Lower leg skin (tissue), 4 donors: ENCODE results near the gene VDR. TPM values are rescaled to one million over a fixed set of nuclear protein-coding genes. Genes with fewer than 3 reads are reported as not detected.
"Not testable (repeated sequence)": the region's sequence is repeated elsewhere in the genome, so short reads cannot be mapped to it uniquely, and the experiment has no call there.

Experiments used
- DNase-seq, 2 donors: peaks; one replicate each; pipeline ENCODE4 v3.0.0-alpha.2; 2019; ENCODE audit warnings: low spot score in 2 of 2
- H3K4me3 ChIP-seq: fragments of 200-600 bp; sonication (generic); 2 replicates; pipeline ENCODE4 v1.5.1; 2017; ENCODE audit warnings: mild to moderate bottlenecking, low read depth; ENCODE audit not compliant: poor library complexity, severe bottlenecking
- CTCF ChIP-seq, 3 donors: fragments of 450-650 bp; IDR thresholded peaks; one replicate each; pipeline ENCODE4 v1.5.1; 2016; ENCODE audit warnings: antibody characterized with exemption in 3 of 3, mild to moderate bottlenecking in 3 of 3, moderate library complexity in 2 of 3
- POLR2A ChIP-seq, 2 donors: fragments of 450-650 bp; IDR thresholded peaks; one replicate each; pipeline ENCODE4 v1.6.1; 2016 to 2017; ENCODE audit warnings: antibody characterized with exemption in 2 of 2, mild to moderate bottlenecking in 1 of 2, moderate library complexity in 1 of 2
- WGBS, 2 donors: methylation state at CpG; one replicate each; pipeline ENCODE4 v1.1.5; 2018; 5-methylcytosine and 5-hydroxymethylcytosine counted together
- intact Hi-C: fragments of 100-400 bp; cut with DNase I; formaldehyde crosslinking; loops from one replicate; pipeline ENCODE4 v1.15.0; 2023; ENCODE audit warnings: low total_unique reads
- total RNA-seq, 4 donors: library from RNA; depleted of rRNA; stranded (reverse); fragments of >200 nt; gene quantifications; one replicate each; pipeline ENCODE4 v1.1.0, GENCODE V29; 2016

VDR gene
- total RNA-seq, 4 donors from 2014 or later, result 35.9 to 58.1 (median 39.4) TPM

GRCh38 chr12:47812797-47813510 lies 91.8 kb downstream of the VDR start:
- intact Hi-C loops, result no loop called here
- peak overlapping the region; percentile 6 for H3K4me3 ChIP-seq
- TF ChIP-seq CTCF (IDR thresholded peaks at IDR 0.05) (no peak), POLR2A (IDR thresholded peaks at IDR 0.05) (no peak)
- peak; percentile 88 to 97 for DNase-seq
- 0 to 2% methylated on average over 22 to 32 of the region's 37 CpGs for WGBS, 2 donors

GRCh38 chr12:47811581-47812484 lies 93.0 kb downstream of the VDR start:
- TF ChIP-seq POLR2A (IDR thresholded peaks at IDR 0.05), result no peak
- TF ChIP-seq CTCF (IDR thresholded peaks at IDR 0.05), result no peak
- 13 to 16% methylated on average over 14 of the region's 14 CpGs for WGBS, 2 donors
- no peak overlapping the region for H3K4me3 ChIP-seq
- DNase-seq, result peak; percentile 78 to 94
- intact Hi-C loops, result no loop called here

- DNase-seq, result no peak
- no peak overlapping the region for H3K4me3 ChIP-seq
- intact Hi-C loops, result no loop called here
- WGBS, 2 donors, result 55 to 56% methylated on average over 2 of the region's 2 CpGs
- TF ChIP-seq POLR2A (IDR thresholded peaks at IDR 0.05), result no peak
- TF ChIP-seq CTCF (IDR thresholded peaks at IDR 0.05), result no peak
These were observed 93.8 kb downstream of the VDR start for GRCh38 chr12:47811072-47811396.

- intact Hi-C loops, DNase-seq, H3K4me3 ChIP-seq: not testable (repeated sequence)
- WGBS, 2 donors, result 74 to 75% methylated on average over 9 of the region's 9 CpGs
These were observed 95.3 kb downstream of the VDR start for GRCh38 chr12:47809518-47809917.

GRCh38 chr12:47808574-47809365 lies 96.0 kb downstream of the VDR start:
- TF ChIP-seq POLR2A (IDR thresholded peaks at IDR 0.05) (no peak), CTCF (IDR thresholded peaks at IDR 0.05) (no peak)
- no peak overlapping the region for H3K4me3 ChIP-seq
- 67 to 68% methylated on average over 9 of the region's 9 CpGs for WGBS, 2 donors
- DNase-seq, result no peak
- intact Hi-C loops, result no loop called here

- 32 to 35% methylated on average over 8 to 9 of the region's 9 CpGs for WGBS, 2 donors
- TF ChIP-seq CTCF (IDR thresholded peaks at IDR 0.05) (no peak), POLR2A (IDR thresholded peaks at IDR 0.05) (no peak)
- no peak for DNase-seq
- H3K4me3 ChIP-seq, result no peak overlapping the region
- intact Hi-C loops, result no loop called here
These were observed 96.7 kb downstream of the VDR start for GRCh38 chr12:47808050-47808449.
